Common myeloid progenitor, CD34-positive (primary cell): ENCODE data around the gene CDCA7L.
"Not testable (repeated sequence)": the region's sequence is repeated elsewhere in the genome, so short reads cannot be mapped to it uniquely, and the experiment has no call there.

Source experiments
- CTCF ChIA-PET: fragments of 350-600 bp; sonication (Branson Sonifier 250); formaldehyde crosslinking; loops from one replicate; lab custom pipeline; 2021; ENCODE audit warnings: antibody characterized with exemption; lab: Charles Lee
- POLR2A ChIA-PET: fragments of 350-600 bp; sonication (Branson Sonifier 250); formaldehyde crosslinking; loops from one replicate; lab custom pipeline; 2021; ENCODE audit warnings: antibody characterized with exemption; lab: Charles Lee
- DNase-seq, 3 donors: peaks; one replicate each; pipeline versions ENCODE4 v3.0.0 to v3.0.0-alpha.2; 2013
- H3K27ac ChIP-seq, 2 experiments: 1 replicate in 1 of 2; 2 replicates in 1 of 2; pipeline ENCODE4 v1.7.0; 2013; ENCODE audit warnings: inconsistent platforms in 2 of 2, low read length in 2 of 2, mild to moderate bottlenecking in 2 of 2, low read depth in 1 of 2, moderate library complexity in 1 of 2; ENCODE audit not compliant: severe bottlenecking in 2 of 2, insufficient read depth in 1 of 2, poor library complexity in 1 of 2
- H3K27me3 ChIP-seq, 5 experiments: replicated peaks in 2 of 5; 1 replicate in 3 of 5; 2 replicates in 2 of 5; pipeline versions ENCODE4 v1.6.1 to v1.7.0; 2013; ENCODE audit warnings: low read length in 4 of 5, mild to moderate bottlenecking in 2 of 5, moderate library complexity in 2 of 5, inconsistent platforms in 1 of 5; ENCODE audit not compliant: insufficient read depth in 5 of 5, control insufficient read depth in 4 of 5
- H3K36me3 ChIP-seq, 4 experiments: 1 replicate in 2 of 4; 2 replicates in 2 of 4; pipeline versions ENCODE4 v1.6.1 to v1.7.0; 2013; ENCODE audit warnings: low read length in 3 of 4, control low read depth in 1 of 4, mild to moderate bottlenecking in 1 of 4; ENCODE audit not compliant: control insufficient read depth in 4 of 4, insufficient read depth in 4 of 4
- H3K4me1 ChIP-seq, 4 experiments: 1 replicate in 3 of 4; 2 replicates in 1 of 4; pipeline versions ENCODE4 v1.6.1 to v1.7.1; 2013; ENCODE audit warnings: low read length in 3 of 4, mild to moderate bottlenecking in 3 of 4, control low read depth in 1 of 4, inconsistent platforms in 1 of 4, moderate library complexity in 1 of 4; ENCODE audit not compliant: control insufficient read depth in 4 of 4, insufficient read depth in 4 of 4; ENCODE audit errors: control extremely low read depth in 1 of 4
- H3K4me3 ChIP-seq, 7 experiments: 1 replicate in 4 of 7; 2 replicates in 3 of 7; pipeline versions ENCODE4 v1.5.1 to v1.7.0; 2013; ENCODE audit warnings: mild to moderate bottlenecking in 7 of 7, low read length in 6 of 7, moderate library complexity in 6 of 7, inconsistent platforms in 2 of 7, low read depth in 2 of 7, control low read depth in 1 of 7; ENCODE audit not compliant: insufficient read depth in 4 of 7, control insufficient read depth in 1 of 7; ENCODE audit errors: extremely low read depth in 1 of 7
- H3K9me3 ChIP-seq, 5 experiments: 1 replicate in 4 of 5; 2 replicates in 1 of 5; pipeline versions ENCODE4 v1.6.1 to v1.7.1; 2013; ENCODE audit warnings: low read length in 4 of 5, mild to moderate bottlenecking in 2 of 5, inconsistent platforms in 1 of 5, low read depth in 1 of 5, moderate library complexity in 1 of 5; ENCODE audit not compliant: control insufficient read depth in 4 of 5, insufficient read depth in 2 of 5; ENCODE audit errors: control extremely low read depth in 1 of 5
- WGBS: methylation state at CpG from one replicate; pipeline ENCODE4 v1.1.5; 2013; ENCODE audit not compliant: insufficient coverage; 5-methylcytosine and 5-hydroxymethylcytosine counted together

The CDCA7L gene

GRCh38 chr7:21939136-21939857, 6.4 kb downstream of the CDCA7L start:
- Histone ChIP-seq H3K4me3 (no peak overlapping the region), H3K4me1 (peaks cover 15 to 48% (median 30%) of the 10 kb centered on the region in 4 experiments), H3K27ac (no peak overlapping the region), H3K9me3 (peaks cover 3 to 22% (median 6%) of the 10 kb centered on the region in 5 experiments), H3K36me3 (peaks cover 4 to 35% (median 16%) of the 10 kb centered on the region in 4 experiments), H3K27me3 (no peaks in the 10 kb centered on the region)
- POLR2A ChIA-PET: no interaction called here
- peak in 2 of 3 donors; percentile 23 to 32 for DNase-seq
- 86% methylated on average over 1 of the region's 4 CpGs for WGBS
- CTCF ChIA-PET: no interaction called here

GRCh38 chr7:21938463-21938862, 7.2 kb downstream of the CDCA7L start:
- Histone ChIP-seq H3K4me3 (no peak overlapping the region), H3K4me1 (peaks cover 12 to 40% (median 24%) of the 10 kb centered on the region in 4 experiments), H3K9me3 (peaks cover 3 to 22% (median 6%) of the 10 kb centered on the region in 5 experiments), H3K36me3 (peaks cover 4 to 35% (median 17%) of the 10 kb centered on the region in 4 experiments), H3K27me3 (no peaks in the 10 kb centered on the region), H3K27ac (no peak overlapping the region)
- 100% methylated on average over 1 of the region's 2 CpGs for WGBS
- DNase-seq: no peak
- CTCF ChIA-PET: no interaction called here
- POLR2A ChIA-PET: no interaction called here

- ChIA-PET POLR2A (no interaction called here), CTCF (interaction anchor here (0.9 kb wide), 1 partner anchor 11 kb away, joined by 4 read pairs; no protein-coding TSS in a partner anchor)
- Histone ChIP-seq H3K4me3 (no peak overlapping the region), H3K4me1 (peaks cover 0 to 8% (median under 1%) of the 10 kb centered on the region in 4 experiments), H3K27ac (no peak overlapping the region), H3K27me3 (no peaks in the 10 kb centered on the region), H3K36me3 (peaks cover 4 to 32% (median 17%) of the 10 kb centered on the region in 4 experiments), H3K9me3 (peaks cover 3 to 26% (median 6%) of the 10 kb centered on the region in 5 experiments)
- no peak for DNase-seq
These were observed 10.9 kb downstream of the CDCA7L start for GRCh38 chr7:21934808-21935207.

- H3K4me1 ChIP-seq, H3K27ac ChIP-seq, H3K4me3 ChIP-seq, H3K27me3 ChIP-seq, CTCF ChIA-PET, DNase-seq, POLR2A ChIA-PET: not testable (repeated sequence)
- H3K36me3 ChIP-seq: peaks cover 0 to 29% (median 12%) of the 10 kb centered on the region in 4 experiments
- no CpG with 5 or more reads among the region's 3 CpGs for WGBS
- peaks cover 3 to 26% (median 6%) of the 10 kb centered on the region in 5 experiments for H3K9me3 ChIP-seq
These were observed 12.4 kb downstream of the CDCA7L start for GRCh38 chr7:21933293-21933692.

GRCh38 chr7:21927693-21928092, 18.0 kb downstream of the CDCA7L start:
- H3K9me3 ChIP-seq: peaks cover 0 to 7% (median 0%) of the 10 kb centered on the region in 5 experiments
- CTCF ChIA-PET: interaction anchor here (0.7 kb wide), 1 partner anchor 12 kb away, joined by 3 read pairs; no protein-coding TSS in a partner anchor
- H3K27me3 ChIP-seq: no peaks in the 10 kb centered on the region
- 98% methylated on average over 6 of the region's 6 CpGs for WGBS
- DNase-seq: no peak
- H3K36me3 ChIP-seq: peaks cover 3 to 7% (median 4%) of the 10 kb centered on the region in 4 experiments
- no peak overlapping the region for H3K4me3 ChIP-seq
- H3K4me1 ChIP-seq: peaks cover 0 to 3% (median 3%) of the 10 kb centered on the region in 4 experiments
- H3K27ac ChIP-seq: no peak overlapping the region
- POLR2A ChIA-PET: interaction anchor here (0.6 kb wide), 1 partner anchor 8 kb away, joined by 4 read pairs; no protein-coding TSS in a partner anchor

- Histone ChIP-seq H3K4me1 (peaks cover 0 to 3% (median 3%) of the 10 kb centered on the region in 4 experiments), H3K27ac (no peak overlapping the region), H3K9me3 (peaks cover 0 to 4% (median 0%) of the 10 kb centered on the region in 5 experiments), H3K4me3 (no peak overlapping the region), H3K27me3 (no peaks in the 10 kb centered on the region), H3K36me3 (peaks cover 3 to 8% (median 6%) of the 10 kb centered on the region in 4 experiments)
- CTCF ChIA-PET: interaction anchor here (1.1 kb wide), 1 partner anchor 58 kb away, joined by 4 read pairs; no protein-coding TSS in a partner anchor
- no CpG with 5 or more reads among the region's 1 CpG for WGBS
- DNase-seq: no peak
- POLR2A ChIA-PET: no interaction called here
These were observed 19.3 kb downstream of the CDCA7L start for GRCh38 chr7:21926448-21926847.

GRCh38 chr7:21923658-21924057, 22.0 kb downstream of the CDCA7L start:
- no peak overlapping the region for H3K4me3 ChIP-seq
- H3K36me3 ChIP-seq: peaks cover 2 to 8% (median 5%) of the 10 kb centered on the region in 4 experiments
- no peaks in the 10 kb centered on the region for H3K27me3 ChIP-seq
- no peak overlapping the region for H3K27ac ChIP-seq
- H3K9me3 ChIP-seq: peaks cover 0 to 4% (median 0%) of the 10 kb centered on the region in 5 experiments
- peaks cover 0 to 10% (median 3%) of the 10 kb centered on the region in 4 experiments for H3K4me1 ChIP-seq
- no peak for DNase-seq
- WGBS: no CpG with 5 or more reads among the region's 2 CpGs
- ChIA-PET CTCF (interaction anchor here (1.2 to 3.0 kb wide), 3 partner anchors 10 to 12 kb away, joined by 4 to 10 read pairs (median 4); no protein-coding TSS in a partner anchor), POLR2A (no interaction called here)
